HPDE6-E6E7 (cell line): ENCODE results near the gene PRCD.
"Not testable (repeated sequence)": the region's sequence is repeated elsewhere in the genome, so short reads cannot be mapped to it uniquely, and the experiment has no call there.

Experiments used
- DNase-seq: peaks from one replicate; pipeline ENCODE4 v3.0.0; 2011; ENCODE audit warnings: missing footprints; ENCODE audit errors: extremely low spot score

Gene PRCD

GRCh38 chr17:76504117-76504516, 35.7 kb upstream of the PRCD start:
- DNase-seq, result no peak

GRCh38 chr17:76506408-76507345, 33.2 kb upstream of the PRCD start:
- peak; percentile 87 for DNase-seq

GRCh38 chr17:76508472-76509063, 31.3 kb upstream of the PRCD start:
- DNase-seq, result not testable (repeated sequence)

GRCh38 chr17:76510831-76511244, 29.0 kb upstream of the PRCD start:
- no peak for DNase-seq

GRCh38 chr17:76511668-76512365, 28.0 kb upstream of the PRCD start:
- DNase-seq, result no peak

- no peak for DNase-seq
These were observed 27.2 kb upstream of the PRCD start for GRCh38 chr17:76512366-76513305.

- no peak for DNase-seq
These were observed 26.5 kb upstream of the PRCD start for GRCh38 chr17:76513306-76513692.

- DNase-seq, result not testable (repeated sequence)
These were observed 25.5 kb upstream of the PRCD start for GRCh38 chr17:76514355-76514754.

GRCh38 chr17:76515274-76515949, 24.4 kb upstream of the PRCD start:
- no peak for DNase-seq

GRCh38 chr17:76517638-76518038, 22.2 kb upstream of the PRCD start:
- no peak for DNase-seq

GRCh38 chr17:76519048-76519966, 20.5 kb upstream of the PRCD start:
- no peak for DNase-seq

GRCh38 chr17:76521262-76521661, 18.6 kb upstream of the PRCD start:
- no peak for DNase-seq

GRCh38 chr17:76521683-76522082, 18.2 kb upstream of the PRCD start:
- DNase-seq, result not testable (repeated sequence)

- peak; percentile 76 for DNase-seq
These were observed 16.5 kb upstream of the PRCD start for GRCh38 chr17:76523084-76524037.

- no peak for DNase-seq
These were observed 15.0 kb upstream of the PRCD start for GRCh38 chr17:76524598-76525512.

GRCh38 chr17:76525513-76525833, 14.4 kb upstream of the PRCD start:
- DNase-seq, result not testable (repeated sequence)

- DNase-seq, result not testable (repeated sequence)
These were observed 12.8 kb upstream of the PRCD start for GRCh38 chr17:76527016-76527415.
